CD4-positive, alpha-beta T cell (primary cell): Measurements from ENCODE around the gene RHOF. TPM values are rescaled to one million over a fixed set of nuclear protein-coding genes. Genes with fewer than 3 reads are reported as not detected.

Source experiments
- ATAC-seq: fragments of 200-7000 bp; cut with Tn5 transposase; one replicate; pipeline ENCODE4 v1.10.0; 2022; ENCODE audit warnings: mild to moderate bottlenecking; ENCODE audit not compliant: poor library complexity
- CTCF ChIA-PET: fragments of 350-600 bp; sonication (Branson Sonifier 250); formaldehyde crosslinking; loops from one replicate; lab custom pipeline; 2021; ENCODE audit warnings: antibody characterized with exemption, inconsistent platforms; lab: Charles Lee
- POLR2A ChIA-PET: fragments of 350-600 bp; sonication (Branson Sonifier 250); formaldehyde crosslinking; loops from one replicate; lab custom pipeline; 2021; ENCODE audit warnings: antibody characterized with exemption, inconsistent platforms; lab: Charles Lee
- DNase-seq, 14 experiments: peaks; one replicate each; pipeline ENCODE4 v3.0.0-alpha.2; 2013 to 2020; ENCODE audit warnings: mixed read lengths in 2 of 14
- H3K27ac ChIP-seq, 2 donors: one replicate each; pipeline versions ENCODE4 v1.5.1 to v1.7.0; 2013; ENCODE audit warnings: low read length in 2 of 2, low read depth in 1 of 2, mild to moderate bottlenecking in 1 of 2
- H3K27me3 ChIP-seq, 2 experiments: 1 replicate in 1 of 2; 2 replicates in 1 of 2; pipeline versions ENCODE4 v1.6.1 to v1.7.0; 2013; ENCODE audit warnings: low read length in 2 of 2, control low read depth in 1 of 2, mild to moderate bottlenecking in 1 of 2, moderate library complexity in 1 of 2; ENCODE audit not compliant: insufficient read depth in 2 of 2, control insufficient read depth in 1 of 2
- H3K36me3 ChIP-seq: one replicate; pipeline ENCODE4 v1.6.1; 2013; ENCODE audit warnings: low read length, control low read depth; ENCODE audit not compliant: insufficient read depth
- H3K4me1 ChIP-seq: one replicate; pipeline ENCODE4 v1.6.1; 2013; ENCODE audit warnings: low read length, control low read depth; ENCODE audit not compliant: insufficient read depth
- H3K4me3 ChIP-seq: one replicate; pipeline ENCODE4 v1.5.1; 2013; ENCODE audit warnings: mild to moderate bottlenecking, low read length, moderate library complexity
- H3K9me3 ChIP-seq, 2 experiments: 1 replicate in 1 of 2; 2 replicates in 1 of 2; pipeline versions ENCODE4 v1.6.1 to v1.7.0; 2013; ENCODE audit warnings: low read length in 2 of 2, mild to moderate bottlenecking in 2 of 2, control low read depth in 1 of 2, moderate library complexity in 1 of 2; ENCODE audit not compliant: control insufficient read depth in 1 of 2, insufficient read depth in 1 of 2
- H3K27ac Mint-ChIP-seq: one replicate; pipeline ENCODE4 v1.8.0; 2020; ENCODE audit warnings: mixed read lengths
- H3K27me3 Mint-ChIP-seq: one replicate; pipeline ENCODE4 v1.8.0; 2021; ENCODE audit warnings: mixed read lengths
- H3K36me3 Mint-ChIP-seq: one replicate; pipeline ENCODE4 v1.8.0; 2021; ENCODE audit warnings: low read depth, mixed read lengths
- H3K4me1 Mint-ChIP-seq: one replicate; pipeline ENCODE4 v1.8.0; 2021; ENCODE audit warnings: low read depth, mixed read lengths
- H3K4me3 Mint-ChIP-seq: one replicate; pipeline ENCODE4 v1.8.0; 2020; ENCODE audit warnings: mild to moderate bottlenecking, mixed read lengths
- H3K9me3 Mint-ChIP-seq: one replicate; pipeline ENCODE4 v1.8.0; 2020; ENCODE audit warnings: mixed read lengths
- intact Hi-C, 2 experiments: fragments of 100-400 bp; cut with DNase I in 1 of 2; cut with micrococcal nuclease in 1 of 2; formaldehyde crosslinking; loops; one replicate each; pipeline versions ENCODE4 v1.15.1 to v1.9.0; 2023 to 2025; cut with DNase I, micrococcal nuclease
- total RNA-seq, 174 experiments: library from RNA in 2 of 174; stranded (reverse) in 2 of 174; gene quantifications; one replicate each; pipeline ENCODE4 v1.2.3 and lab custom pipeline; 2021 to 2026
- TF ChIP-seq, protein P1 (sequence below): fragments of 200-600 bp; IDR thresholded peaks from one replicate; pipeline ENCODE4 v1.8.0; 2022; ENCODE audit warnings: antibody characterized with exemption, mild to moderate bottlenecking

The RHOF gene
- total RNA-seq, 2 experiments from 2014 or later: 155 to 164 TPM

DNA sequence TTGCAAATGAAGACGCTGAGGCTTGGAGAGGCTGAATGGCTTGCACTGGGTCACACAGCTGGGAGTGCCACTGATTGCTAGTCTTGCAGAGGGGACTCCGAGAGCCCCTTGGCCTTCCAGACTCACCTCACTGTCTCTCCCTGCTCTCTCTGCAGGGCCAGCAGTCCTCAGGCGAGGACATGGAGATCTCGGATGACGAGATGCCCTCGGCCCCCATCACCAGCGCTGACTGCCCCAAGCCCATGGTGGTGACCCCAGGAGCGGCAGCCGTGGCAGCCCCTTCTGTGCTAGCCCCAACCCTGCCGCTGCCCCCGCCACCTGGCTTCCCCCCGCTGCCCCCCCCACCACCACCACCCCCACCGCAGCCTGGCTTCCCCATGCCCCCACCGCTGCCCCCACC is 20.5 kb upstream of the RHOF start:
- intact Hi-C loops: loop anchor here in 1 of 2 experiments (2.0 kb wide), 1 partner anchor 117 kb away; no protein-coding TSS in a partner anchor
- no peak overlapping the region for H3K4me3 Mint-ChIP-seq
- Histone ChIP-seq H3K4me1 (peaks cover 53% of the 10 kb centered on the region), H3K36me3 (peaks cover 80% of the 10 kb centered on the region), H3K27ac (no peak overlapping the region), H3K27me3 (no peaks in the 10 kb centered on the region), H3K4me3 (no peak overlapping the region), H3K9me3 (no peaks in the 10 kb centered on the region)
- no peaks in the 10 kb centered on the region for H3K27me3 Mint-ChIP-seq
- H3K27ac Mint-ChIP-seq: peak overlapping the region; percentile 69
- DNase-seq (no peak), ATAC-seq (no peak)
- peaks cover 48% of the 10 kb centered on the region for H3K4me1 Mint-ChIP-seq
- TF ChIP-seq, protein P1, sequence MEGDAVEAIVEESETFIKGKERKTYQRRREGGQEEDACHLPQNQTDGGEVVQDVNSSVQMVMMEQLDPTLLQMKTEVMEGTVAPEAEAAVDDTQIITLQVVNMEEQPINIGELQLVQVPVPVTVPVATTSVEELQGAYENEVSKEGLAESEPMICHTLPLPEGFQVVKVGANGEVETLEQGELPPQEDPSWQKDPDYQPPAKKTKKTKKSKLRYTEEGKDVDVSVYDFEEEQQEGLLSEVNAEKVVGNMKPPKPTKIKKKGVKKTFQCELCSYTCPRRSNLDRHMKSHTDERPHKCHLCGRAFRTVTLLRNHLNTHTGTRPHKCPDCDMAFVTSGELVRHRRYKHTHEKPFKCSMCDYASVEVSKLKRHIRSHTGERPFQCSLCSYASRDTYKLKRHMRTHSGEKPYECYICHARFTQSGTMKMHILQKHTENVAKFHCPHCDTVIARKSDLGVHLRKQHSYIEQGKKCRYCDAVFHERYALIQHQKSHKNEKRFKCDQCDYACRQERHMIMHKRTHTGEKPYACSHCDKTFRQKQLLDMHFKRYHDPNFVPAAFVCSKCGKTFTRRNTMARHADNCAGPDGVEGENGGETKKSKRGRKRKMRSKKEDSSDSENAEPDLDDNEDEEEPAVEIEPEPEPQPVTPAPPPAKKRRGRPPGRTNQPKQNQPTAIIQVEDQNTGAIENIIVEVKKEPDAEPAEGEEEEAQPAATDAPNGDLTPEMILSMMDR: no peak
- no peaks in the 10 kb centered on the region for H3K9me3 Mint-ChIP-seq
- CTCF ChIA-PET: interaction anchor here (3.6 to 16.5 kb wide), 2 partner anchors 18 to 74 kb away, joined by 23 to 746 read pairs; partner anchors contain the start of genes PSMD9 and RHOF
- POLR2A ChIA-PET: interaction anchor here (34.6 kb wide), 1 partner anchor 26 kb away, joined by 1869 read pairs; the partner anchor contains the start of genes RHOF and SETD1B
- peaks cover 80% of the 10 kb centered on the region for H3K36me3 Mint-ChIP-seq

DNA sequence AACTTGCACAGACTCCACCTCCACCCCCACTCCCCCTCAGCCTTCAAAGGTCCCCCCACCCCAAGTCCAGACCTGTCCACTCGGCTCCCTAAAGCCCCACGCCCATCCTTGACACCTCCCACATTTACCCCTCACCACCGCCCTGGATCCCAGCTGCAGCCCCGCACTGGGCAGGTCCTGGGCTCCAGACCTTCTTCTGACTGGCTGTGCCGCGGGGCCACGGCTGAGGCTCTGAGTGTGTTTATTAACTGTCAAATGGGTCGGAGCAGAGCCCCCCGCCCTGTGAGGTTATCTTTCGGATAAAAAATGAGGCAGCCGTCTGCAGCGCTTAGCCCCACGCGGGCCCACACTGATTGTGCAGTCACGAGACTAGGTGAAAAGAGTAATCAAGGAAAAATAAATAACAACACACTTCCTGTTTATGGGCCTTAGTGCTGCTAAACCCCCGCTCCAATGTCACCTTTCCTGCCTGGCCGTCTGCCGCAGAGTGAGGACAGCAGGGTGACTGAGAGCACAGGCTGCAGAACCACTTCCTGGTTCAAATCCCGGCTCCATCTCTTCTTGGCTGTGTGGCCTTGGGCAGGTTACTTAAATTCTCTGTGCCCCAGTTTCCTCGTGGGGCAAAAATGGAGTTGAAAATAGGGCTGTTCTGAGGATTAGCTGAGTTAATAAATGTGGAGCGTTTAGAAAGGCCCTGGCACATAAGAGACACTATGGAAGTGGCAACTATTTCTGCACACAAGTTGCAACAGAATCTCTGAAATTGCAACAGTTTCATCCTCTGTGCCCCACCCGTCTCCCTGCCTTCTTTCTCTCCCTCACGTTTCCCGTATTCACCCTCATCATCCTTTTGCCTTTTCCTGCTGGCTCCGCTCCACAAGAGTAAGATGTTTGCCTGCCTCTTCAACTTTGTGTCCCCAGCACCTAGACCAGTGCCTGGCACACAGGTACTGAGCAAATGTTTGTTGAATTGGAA is 19.7 kb upstream of the RHOF start:
- no peaks in the 10 kb centered on the region for H3K9me3 Mint-ChIP-seq
- CTCF ChIA-PET: interaction anchor here (1.5 to 16.5 kb wide), 4 partner anchors 17 to 75 kb away, joined by 11 to 746 read pairs (median 18); partner anchors contain the start of genes PSMD9 and RHOF
- POLR2A ChIA-PET: interaction anchor here (34.6 kb wide), 1 partner anchor 25 kb away, joined by 1869 read pairs; the partner anchor contains the start of genes RHOF and SETD1B
- ATAC-seq (no peak), DNase-seq (peak in 3 of 14 experiments; percentile 21 to 33 (median 31))
- Histone ChIP-seq H3K4me1 (peaks cover 59% of the 10 kb centered on the region), H3K27ac (no peak overlapping the region), H3K4me3 (peak overlapping the region; percentile 64), H3K27me3 (no peaks in the 10 kb centered on the region), H3K9me3 (no peaks in the 10 kb centered on the region), H3K36me3 (peaks cover 84% of the 10 kb centered on the region)
- peaks cover 48% of the 10 kb centered on the region for H3K4me1 Mint-ChIP-seq
- intact Hi-C loops: loop anchor here (1.0 to 2.0 kb wide), 3 partner anchors 19 to 116 kb away; no protein-coding TSS in a partner anchor
- TF ChIP-seq, protein P1: no peak
- H3K27ac Mint-ChIP-seq: peak overlapping the region; percentile 69
- peak overlapping the region; percentile 79 for H3K4me3 Mint-ChIP-seq
- peaks cover 83% of the 10 kb centered on the region for H3K36me3 Mint-ChIP-seq
- H3K27me3 Mint-ChIP-seq: no peaks in the 10 kb centered on the region

DNA sequence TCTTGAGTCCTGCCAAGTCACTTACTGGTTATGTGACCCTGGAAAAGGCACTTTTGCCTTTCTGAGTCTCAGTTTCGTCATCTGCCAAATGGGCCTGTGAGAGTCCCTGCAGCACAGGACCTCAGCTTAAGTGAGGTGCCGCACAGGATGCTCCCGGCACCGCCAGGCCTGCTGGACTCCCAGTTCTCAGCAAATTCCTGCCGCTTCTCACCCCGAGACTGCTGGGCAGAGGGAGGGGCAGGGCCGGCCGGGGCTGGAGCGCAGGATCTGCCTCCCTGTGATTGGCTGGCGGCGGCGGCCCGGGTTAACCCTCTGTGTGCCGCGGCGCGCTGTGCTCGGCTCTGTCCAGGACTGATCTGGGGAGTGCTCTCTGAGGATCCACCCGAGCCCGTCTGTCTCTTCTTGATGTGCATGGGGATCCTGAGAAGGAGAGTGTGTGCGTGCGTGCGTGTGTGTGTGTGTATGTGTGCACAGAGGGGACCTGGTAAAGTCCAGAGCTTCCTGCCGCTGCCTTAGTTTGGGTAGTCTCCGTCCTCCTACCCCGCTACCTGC is 18.9 kb upstream of the RHOF start:
- no peak overlapping the region for H3K27ac ChIP-seq
- DNase-seq (peak in 2 of 14 experiments; percentile 25 to 29), ATAC-seq (peak; percentile 5)
- Mint-ChIP-seq H3K27me3 (no peaks in the 10 kb centered on the region), H3K36me3 (peaks cover 79% of the 10 kb centered on the region), H3K4me3 (peak overlapping the region; percentile 79), H3K9me3 (no peaks in the 10 kb centered on the region), H3K4me1 (peaks cover 53% of the 10 kb centered on the region), H3K27ac (peak overlapping the region; percentile 69)
- intact Hi-C loops: loop anchor here (1.0 to 2.0 kb wide), 3 partner anchors 18 to 116 kb away; no protein-coding TSS in a partner anchor
- peaks cover 67% of the 10 kb centered on the region for H3K4me1 ChIP-seq
- H3K36me3 ChIP-seq: peaks cover 85% of the 10 kb centered on the region
- no peaks in the 10 kb centered on the region for H3K9me3 ChIP-seq
- no peaks in the 10 kb centered on the region for H3K27me3 ChIP-seq
- H3K4me3 ChIP-seq: peak overlapping the region; percentile 64
- POLR2A ChIA-PET: interaction anchor here (0.7 to 34.6 kb wide), 4 partner anchors 14 to 140 kb away, joined by 3 to 1869 read pairs (median 9); partner anchors contain the start of genes PSMD9, RHOF and SETD1B
- TF ChIP-seq, protein P1: peak; percentile 58
- CTCF ChIA-PET: interaction anchor here (0.6 to 16.5 kb wide), 16 partner anchors 12 to 177 kb away, joined by 3 to 746 read pairs (median 6); partner anchors contain the start of genes PSMD9, RHOF and TMEM120B
